Parathyroid adenoma (tissue), 2 donors: ENCODE data around the gene FAM124B.

Experiments used
- H2AFZ ChIP-seq: fragments of 300-600 bp; sonication (generic); one replicate; pipeline ENCODE4 v1.7.0; 2017; ENCODE audit warnings: antibody characterized with exemption, mild to moderate bottlenecking
- H3K27ac ChIP-seq: fragments of 300-600 bp; sonication (generic); one replicate; pipeline ENCODE4 v1.7.0; 2017
- H3K27me3 ChIP-seq: fragments of 300-600 bp; sonication (generic); one replicate; pipeline ENCODE4 v1.7.0; 2017; ENCODE audit warnings: low read length; ENCODE audit not compliant: control insufficient read depth, insufficient read depth
- H3K36me3 ChIP-seq: fragments of 300-600 bp; sonication (generic); one replicate; pipeline ENCODE4 v1.7.0; 2017; ENCODE audit warnings: low read length; ENCODE audit not compliant: control insufficient read depth, insufficient read depth
- H3K4me1 ChIP-seq: fragments of 300-600 bp; sonication (generic); one replicate; pipeline ENCODE4 v1.7.0; 2017; ENCODE audit warnings: control low read depth
- H3K4me2 ChIP-seq: fragments of 300-600 bp; sonication (generic); one replicate; pipeline ENCODE4 v1.7.0; 2017; ENCODE audit warnings: low read length
- H3K4me3 ChIP-seq: fragments of 300-600 bp; sonication (generic); one replicate; pipeline ENCODE4 v1.7.0; 2017; ENCODE audit warnings: low read depth, low read length
- H3K79me2 ChIP-seq: fragments of 300-600 bp; sonication (generic); one replicate; pipeline ENCODE4 v1.7.0; 2017; ENCODE audit warnings: control low read depth
- H3K9ac ChIP-seq: fragments of 300-600 bp; sonication (generic); one replicate; pipeline ENCODE4 v1.7.0; 2017; ENCODE audit warnings: mild to moderate bottlenecking
- H3K9me3 ChIP-seq: fragments of 300-600 bp; sonication (generic); one replicate; pipeline ENCODE4 v1.7.0; 2017; ENCODE audit warnings: low read length; ENCODE audit not compliant: control insufficient read depth
- CTCF ChIP-seq: fragments of 300-600 bp; sonication (generic); IDR thresholded peaks from one replicate; pipeline ENCODE4 v1.7.0; 2017; ENCODE audit warnings: antibody characterized with exemption, mild to moderate bottlenecking
- donor health status: primary hyperparathyroidism.

The FAM124B gene

GRCh38 chr2:224395620-224396390 is 6.1 kb downstream of the FAM124B start:
- peak overlapping the region; percentile 57 for H3K27ac ChIP-seq
- H3K9ac ChIP-seq = no peak overlapping the region
- H3K36me3 ChIP-seq = no peaks in the 10 kb centered on the region
- TF ChIP-seq CTCF = no peak
- H2AFZ ChIP-seq = peak overlapping the region; percentile 28
- no peak overlapping the region for H3K4me2 ChIP-seq
- H3K4me3 ChIP-seq = no peak overlapping the region
- no peaks in the 10 kb centered on the region for H3K27me3 ChIP-seq
- peaks cover 50% of the 10 kb centered on the region for H3K4me1 ChIP-seq
- no peaks in the 10 kb centered on the region for H3K9me3 ChIP-seq
- peaks cover 19% of the 10 kb centered on the region for H3K79me2 ChIP-seq

GRCh38 chr2:224393157-224393872 is 8.6 kb downstream of the FAM124B start:
- Histone ChIP-seq H3K4me2 (no peak overlapping the region), H3K9ac (no peak overlapping the region), H3K9me3 (no peaks in the 10 kb centered on the region), H3K36me3 (no peaks in the 10 kb centered on the region), H3K4me1 (peaks cover 55% of the 10 kb centered on the region), H3K4me3 (no peak overlapping the region), H2AFZ (no peak overlapping the region), H3K79me2 (peaks cover 13% of the 10 kb centered on the region), H3K27ac (no peak overlapping the region), H3K27me3 (no peaks in the 10 kb centered on the region)
- no peak for TF ChIP-seq CTCF

GRCh38 chr2:224392545-224392944 is 9.4 kb downstream of the FAM124B start:
- H3K4me2 ChIP-seq = no peak overlapping the region

GRCh38 chr2:224389317-224389716 is 12.6 kb downstream of the FAM124B start:
- peak overlapping the region; percentile 90 for H3K27ac ChIP-seq
- H3K27me3 ChIP-seq = no peaks in the 10 kb centered on the region
- no peak for TF ChIP-seq CTCF

More at GRCh38 chr2:224392545-224392944, 9.4 kb downstream of the FAM124B start:
- Histone ChIP-seq H3K9ac (no peak overlapping the region), H3K9me3 (no peaks in the 10 kb centered on the region), H3K27me3 (no peaks in the 10 kb centered on the region), H3K4me3 (no peak overlapping the region), H3K36me3 (no peaks in the 10 kb centered on the region), H3K27ac (no peak overlapping the region), H3K79me2 (peaks cover 9% of the 10 kb centered on the region), H3K4me1 (peaks cover 61% of the 10 kb centered on the region), H2AFZ (no peak overlapping the region)
- no peak for TF ChIP-seq CTCF

More at GRCh38 chr2:224389317-224389716, 12.6 kb downstream of the FAM124B start:
- no peaks in the 10 kb centered on the region for H3K36me3 ChIP-seq
- H3K9me3 ChIP-seq = no peaks in the 10 kb centered on the region
- no peak overlapping the region for H3K4me3 ChIP-seq
- H3K4me2 ChIP-seq = no peak overlapping the region
- no peak overlapping the region for H3K9ac ChIP-seq
- peaks cover 65% of the 10 kb centered on the region for H3K4me1 ChIP-seq
- H3K79me2 ChIP-seq = peaks cover 9% of the 10 kb centered on the region
- peak overlapping the region; percentile 29 for H2AFZ ChIP-seq
